OCI-LY1 (cell line): ENCODE measurements around the gene COL12A1.

Experiments
- H2AFZ ChIP-seq: fragments of 200-600 bp; sonication (generic), shearing (Covaris generic); 2 replicates; pipeline ENCODE4 v1.6.0; 2014; ENCODE audit warnings: antibody characterized with exemption, mild to moderate bottlenecking, low read length
- H3F3A ChIP-seq: fragments of 200-600 bp; sonication (generic), shearing (Covaris generic); 2 replicates; pipeline ENCODE4 v1.6.0; 2014; ENCODE audit warnings: mild to moderate bottlenecking, antibody characterized with exemption, low read length, moderate library complexity; ENCODE audit not compliant: insufficient read depth
- H3K27ac ChIP-seq: fragments of 200-600 bp; sonication (generic); 2 replicates; pipeline ENCODE4 v1.5.1; 2014; ENCODE audit warnings: low read length, mixed run types, mild to moderate bottlenecking, low read depth; ENCODE audit not compliant: poor library complexity, severe bottlenecking
- H3K27me3 ChIP-seq: fragments of 200-600 bp; sonication (generic); 2 replicates; pipeline ENCODE4 v1.6.0; 2014; ENCODE audit warnings: antibody characterized with exemption, mild to moderate bottlenecking, low read length, moderate library complexity; ENCODE audit not compliant: insufficient read depth
- H3K36me3 ChIP-seq: fragments of 200-600 bp; sonication (generic); 2 replicates; pipeline ENCODE4 v1.6.1; 2014; ENCODE audit warnings: mild to moderate bottlenecking, antibody characterized with exemption, low read length, moderate library complexity, mixed read lengths; ENCODE audit not compliant: insufficient read depth
- H3K4me1 ChIP-seq: fragments of 200-600 bp; sonication (generic); 2 replicates; pipeline ENCODE4 v1.5.1; 2014; ENCODE audit warnings: mild to moderate bottlenecking, low read length, moderate library complexity; ENCODE audit not compliant: insufficient read depth, severe bottlenecking
- H3K4me2 ChIP-seq: fragments of 200-600 bp; sonication (generic), shearing (Covaris generic); 2 replicates; pipeline ENCODE4 v1.6.1; 2014; ENCODE audit warnings: low read length
- H3K4me3 ChIP-seq: fragments of 200-600 bp; sonication (generic); 2 replicates; pipeline ENCODE4 v1.5.1; 2014; ENCODE audit warnings: low read length, low read depth, mild to moderate bottlenecking, mixed read lengths; ENCODE audit not compliant: poor library complexity, severe bottlenecking
- H3K79me2 ChIP-seq: fragments of 200-600 bp; shearing (Covaris generic); 2 replicates; pipeline ENCODE4 v1.6.1; 2016; ENCODE audit warnings: mixed run types, low read length, mixed read lengths; ENCODE audit not compliant: insufficient read depth
- H3K9ac ChIP-seq: fragments of 200-600 bp; sonication (generic), shearing (Covaris generic); 2 replicates; pipeline ENCODE4 v1.6.1; 2014; ENCODE audit warnings: mild to moderate bottlenecking, low read length, mixed read lengths
- H3K9me2 ChIP-seq: fragments of 200-600 bp; sonication (generic), shearing (Covaris generic); 2 replicates; pipeline ENCODE4 v1.6.1; 2014; ENCODE audit warnings: low read depth, mild to moderate bottlenecking, low read length, mixed read lengths
- H3K9me3 ChIP-seq: fragments of 200-600 bp; shearing (Covaris generic); 2 replicates; pipeline ENCODE4 v1.6.1; 2014; ENCODE audit warnings: low read length, mixed read lengths
- H4K20me1 ChIP-seq: fragments of 200-600 bp; sonication (generic), shearing (Covaris generic); 2 replicates; pipeline ENCODE4 v1.6.0; 2016; ENCODE audit warnings: mild to moderate bottlenecking, low read length; ENCODE audit not compliant: insufficient read depth
- EZH2 ChIP-seq: fragments of 200-600 bp; sonication (generic), shearing (Covaris generic); IDR thresholded peaks from 2 replicates; pipeline ENCODE4 v1.8.0; 2017; ENCODE audit warnings: borderline replicate concordance, mixed run types, mild to moderate bottlenecking, antibody characterized with exemption, low read length, moderate library complexity, mixed read lengths
- TF ChIP-seq, protein P1 (sequence below): fragments of 200-600 bp; sonication (generic), shearing (Covaris generic); IDR thresholded peaks from 2 replicates; pipeline ENCODE4 v1.5.1; 2017; ENCODE audit warnings: mild to moderate bottlenecking, antibody characterized with exemption, low read length, moderate library complexity, mixed read lengths

COL12A1 gene

DNA sequence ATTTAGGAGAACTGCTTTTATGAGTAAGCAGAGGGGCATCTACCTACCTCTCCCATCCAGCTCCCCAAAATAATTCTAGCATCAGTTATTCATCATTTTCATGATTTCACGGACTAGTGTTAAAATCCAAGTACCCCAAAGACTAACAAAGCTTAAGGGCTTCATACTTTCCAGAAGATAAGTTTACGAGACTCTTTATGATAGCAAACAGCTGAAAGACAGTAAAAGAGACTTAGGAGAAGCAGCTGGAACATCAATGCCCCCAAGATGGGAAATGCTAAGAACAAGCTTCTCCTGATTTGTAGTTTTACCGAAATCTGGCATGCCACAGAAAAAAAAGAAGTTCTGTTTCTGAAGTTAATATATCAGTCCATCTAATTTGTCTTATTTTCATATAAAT lies 70.0 kb downstream of the COL12A1 start:
- no peaks in the 10 kb centered on the region for H3K9me3 ChIP-seq

DNA sequence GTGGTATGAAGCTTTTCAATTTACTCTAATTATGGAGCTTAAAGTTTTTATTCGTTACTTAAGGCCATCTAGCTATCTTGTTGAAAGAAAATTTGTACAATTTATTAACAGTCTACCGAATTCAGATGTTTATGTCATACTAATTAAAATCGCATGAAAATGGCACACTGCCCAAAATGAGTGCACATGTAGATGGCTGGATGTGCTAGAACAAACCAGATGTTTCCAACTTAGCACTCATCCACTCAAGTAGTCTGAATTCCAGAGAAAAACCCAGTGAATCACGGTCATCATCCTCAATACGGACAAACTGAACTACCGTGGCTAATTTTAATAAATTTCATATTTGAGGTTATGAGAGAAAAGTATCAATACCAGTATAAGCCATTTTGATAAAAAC lies 70.4 kb downstream of the COL12A1 start:
- no peak overlapping the region for H3K9ac ChIP-seq

More for the DNA sequence above, 70.0 kb downstream of the COL12A1 start:
- Histone ChIP-seq H3K4me1 (no peaks in the 10 kb centered on the region), H3K4me3 (no peak overlapping the region), H3K36me3 (no peaks in the 10 kb centered on the region), H3K27me3 (no peaks in the 10 kb centered on the region), H3K27ac (no peak overlapping the region), H3K9me2 (no peaks in the 10 kb centered on the region), H3K4me2 (no peak overlapping the region), H3K9ac (no peak overlapping the region), H3F3A (no peaks in the 10 kb centered on the region), H3K79me2 (no peaks in the 10 kb centered on the region), H4K20me1 (no peaks in the 10 kb centered on the region), H2AFZ (no peak overlapping the region)
- TF ChIP-seq, protein P1, sequence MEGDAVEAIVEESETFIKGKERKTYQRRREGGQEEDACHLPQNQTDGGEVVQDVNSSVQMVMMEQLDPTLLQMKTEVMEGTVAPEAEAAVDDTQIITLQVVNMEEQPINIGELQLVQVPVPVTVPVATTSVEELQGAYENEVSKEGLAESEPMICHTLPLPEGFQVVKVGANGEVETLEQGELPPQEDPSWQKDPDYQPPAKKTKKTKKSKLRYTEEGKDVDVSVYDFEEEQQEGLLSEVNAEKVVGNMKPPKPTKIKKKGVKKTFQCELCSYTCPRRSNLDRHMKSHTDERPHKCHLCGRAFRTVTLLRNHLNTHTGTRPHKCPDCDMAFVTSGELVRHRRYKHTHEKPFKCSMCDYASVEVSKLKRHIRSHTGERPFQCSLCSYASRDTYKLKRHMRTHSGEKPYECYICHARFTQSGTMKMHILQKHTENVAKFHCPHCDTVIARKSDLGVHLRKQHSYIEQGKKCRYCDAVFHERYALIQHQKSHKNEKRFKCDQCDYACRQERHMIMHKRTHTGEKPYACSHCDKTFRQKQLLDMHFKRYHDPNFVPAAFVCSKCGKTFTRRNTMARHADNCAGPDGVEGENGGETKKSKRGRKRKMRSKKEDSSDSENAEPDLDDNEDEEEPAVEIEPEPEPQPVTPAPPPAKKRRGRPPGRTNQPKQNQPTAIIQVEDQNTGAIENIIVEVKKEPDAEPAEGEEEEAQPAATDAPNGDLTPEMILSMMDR = no peak
- no peak for TF ChIP-seq EZH2

DNA sequence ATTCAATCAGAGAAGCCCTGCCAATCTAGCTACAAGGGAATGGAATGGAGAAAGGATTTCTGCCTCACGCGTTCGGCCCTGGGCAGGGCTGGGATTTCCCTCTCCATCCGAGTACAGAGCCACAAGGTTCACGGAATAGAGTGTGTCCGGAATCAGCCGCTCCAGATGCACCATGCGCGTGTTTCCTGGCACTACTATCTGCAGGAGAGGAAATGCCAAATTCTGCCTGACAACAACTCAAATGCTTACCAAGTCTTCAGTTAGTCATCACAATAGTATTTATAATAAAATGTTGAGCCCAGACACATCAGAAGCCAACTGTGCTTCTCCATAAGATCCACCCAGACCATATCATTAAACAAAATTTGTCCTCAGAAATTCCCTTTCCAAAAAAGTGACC lies 75.1 kb downstream of the COL12A1 start:
- no peaks in the 10 kb centered on the region for H3K79me2 ChIP-seq
- H3K9me2 ChIP-seq = no peaks in the 10 kb centered on the region
- no peaks in the 10 kb centered on the region for H3K36me3 ChIP-seq
- H4K20me1 ChIP-seq = no peaks in the 10 kb centered on the region
- H3K9me3 ChIP-seq = no peaks in the 10 kb centered on the region
- no peaks in the 10 kb centered on the region for H3K27me3 ChIP-seq
- no peaks in the 10 kb centered on the region for H3F3A ChIP-seq
- no peak overlapping the region for H2AFZ ChIP-seq
- no peak for TF ChIP-seq EZH2
- TF ChIP-seq, protein P1 = no peak
- H3K27ac ChIP-seq = no peak overlapping the region
- H3K4me1 ChIP-seq = no peaks in the 10 kb centered on the region
- no peak overlapping the region for H3K4me3 ChIP-seq
- no peak overlapping the region for H3K9ac ChIP-seq
- H3K4me2 ChIP-seq = no peak overlapping the region

More for the DNA sequence above, 70.4 kb downstream of the COL12A1 start:
- H3K4me1 ChIP-seq = no peaks in the 10 kb centered on the region
- H3K9me2 ChIP-seq = no peaks in the 10 kb centered on the region
- H3K27ac ChIP-seq = no peak overlapping the region
- H3K4me2 ChIP-seq = no peak overlapping the region
- H4K20me1 ChIP-seq = no peaks in the 10 kb centered on the region
- H3K79me2 ChIP-seq = no peaks in the 10 kb centered on the region
- H3K4me3 ChIP-seq = no peak overlapping the region
- no peaks in the 10 kb centered on the region for H3F3A ChIP-seq
- H2AFZ ChIP-seq = no peak overlapping the region
- TF ChIP-seq EZH2 = no peak
- TF ChIP-seq, protein P1 = no peak
- no peaks in the 10 kb centered on the region for H3K36me3 ChIP-seq
- H3K9me3 ChIP-seq = no peaks in the 10 kb centered on the region
- no peaks in the 10 kb centered on the region for H3K27me3 ChIP-seq
